22Rv1 (cell line): ENCODE data around the gene CECR2.

Source experiments
- ZFX ChIP-seq: fragments of 450-650 bp; IDR thresholded peaks from 2 replicates; pipeline ENCODE4 v1.6.1; 2017; ENCODE audit warnings: antibody characterized with exemption, borderline replicate concordance
- TF ChIP-seq, protein P1 (sequence below): fragments of 450-650 bp; IDR thresholded peaks from 2 replicates; pipeline ENCODE4 v1.5.1; 2017; ENCODE audit warnings: mild to moderate bottlenecking

DNA sequence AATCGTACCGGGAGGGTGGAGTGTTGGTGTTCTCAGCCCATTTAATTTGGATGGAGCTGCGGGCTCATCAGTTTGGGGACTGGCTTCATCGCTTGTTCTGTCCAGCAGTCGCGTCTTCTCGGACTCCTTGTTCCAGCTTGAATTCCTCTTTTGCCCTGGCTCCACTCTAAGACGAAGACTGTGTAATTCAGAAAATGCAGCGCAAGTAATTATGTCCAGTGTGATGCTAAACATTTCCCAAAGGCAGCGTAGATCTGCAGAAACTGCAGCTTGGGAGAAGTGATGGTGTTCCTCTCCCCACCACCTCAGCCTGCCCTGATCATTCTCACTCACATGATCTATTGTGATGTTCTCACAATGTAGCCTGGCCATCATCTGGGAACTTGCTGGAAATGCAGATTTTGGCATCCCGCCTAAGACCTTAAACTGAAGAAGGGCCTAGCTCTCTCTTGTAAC, 194.7 kb downstream of the CECR2 start:
- TF ChIP-seq, protein P1, sequence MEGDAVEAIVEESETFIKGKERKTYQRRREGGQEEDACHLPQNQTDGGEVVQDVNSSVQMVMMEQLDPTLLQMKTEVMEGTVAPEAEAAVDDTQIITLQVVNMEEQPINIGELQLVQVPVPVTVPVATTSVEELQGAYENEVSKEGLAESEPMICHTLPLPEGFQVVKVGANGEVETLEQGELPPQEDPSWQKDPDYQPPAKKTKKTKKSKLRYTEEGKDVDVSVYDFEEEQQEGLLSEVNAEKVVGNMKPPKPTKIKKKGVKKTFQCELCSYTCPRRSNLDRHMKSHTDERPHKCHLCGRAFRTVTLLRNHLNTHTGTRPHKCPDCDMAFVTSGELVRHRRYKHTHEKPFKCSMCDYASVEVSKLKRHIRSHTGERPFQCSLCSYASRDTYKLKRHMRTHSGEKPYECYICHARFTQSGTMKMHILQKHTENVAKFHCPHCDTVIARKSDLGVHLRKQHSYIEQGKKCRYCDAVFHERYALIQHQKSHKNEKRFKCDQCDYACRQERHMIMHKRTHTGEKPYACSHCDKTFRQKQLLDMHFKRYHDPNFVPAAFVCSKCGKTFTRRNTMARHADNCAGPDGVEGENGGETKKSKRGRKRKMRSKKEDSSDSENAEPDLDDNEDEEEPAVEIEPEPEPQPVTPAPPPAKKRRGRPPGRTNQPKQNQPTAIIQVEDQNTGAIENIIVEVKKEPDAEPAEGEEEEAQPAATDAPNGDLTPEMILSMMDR: no peak
- no peak for TF ChIP-seq ZFX
